Breast epithelium (tissue), 4 donors: Measurements from ENCODE around the gene ADAMTS17. TPM values are rescaled to one million over a fixed set of nuclear protein-coding genes. Genes with fewer than 3 reads are reported as not detected.
A peak's percentile ranks its signal among the peaks of the same experiment; 100 is the strongest.

Experiments
- DNase-seq, 2 donors: peaks; one replicate each; pipeline ENCODE4 v3.0.0-alpha.2; 2019; ENCODE audit warnings: low spot score in 2 of 2
- H3K27ac ChIP-seq, 2 donors: fragments of 200-600 bp; sonication (generic) in 1 of 2; one replicate each; pipeline ENCODE4 v1.5.1; 2016 to 2019; ENCODE audit warnings: mild to moderate bottlenecking in 1 of 2
- H3K27me3 ChIP-seq, 2 donors: fragments of 200-600 bp; sonication (generic) in 1 of 2; one replicate each; pipeline versions ENCODE4 v1.5.1 to v1.6.0; 2017 to 2019; ENCODE audit warnings: control low read depth in 1 of 2, mild to moderate bottlenecking in 1 of 2
- H3K36me3 ChIP-seq: fragments of 200-600 bp; one replicate; pipeline ENCODE4 v1.5.1; 2019
- H3K4me1 ChIP-seq, 2 donors: fragments of 200-600 bp; sonication (generic); one replicate each; pipeline ENCODE4 v1.5.1; 2016 to 2019; ENCODE audit warnings: control low read depth in 1 of 2
- H3K4me3 ChIP-seq, 3 donors: fragments of 200-600 bp; sonication (generic); 1 replicate in 2 of 3; 2 replicates in 1 of 3; pipeline ENCODE4 v1.5.1; 2016 to 2019; ENCODE audit warnings: mild to moderate bottlenecking in 3 of 3, moderate library complexity in 2 of 3
- H3K9me3 ChIP-seq, 2 donors: fragments of 200-600 bp; sonication (generic) in 1 of 2; one replicate each; pipeline ENCODE4 v1.5.1; 2016 to 2019; ENCODE audit warnings: control low read depth in 1 of 2
- POLR2A ChIP-seq: fragments of 450-650 bp; IDR thresholded peaks from one replicate; pipeline ENCODE4 v1.6.1; 2016; ENCODE audit warnings: antibody characterized with exemption, mild to moderate bottlenecking, moderate library complexity
- POLR2AphosphoS5 ChIP-seq, 3 donors: sonication (generic); formaldehyde crosslinking; IDR thresholded peaks; one replicate each; pipeline ENCODE4 v1.6.1; 2017; ENCODE audit warnings: antibody characterized with exemption in 3 of 3
- intact Hi-C: fragments of 100-400 bp; cut with DNase I; formaldehyde crosslinking; loops from one replicate; pipeline ENCODE4 v1.15.1; 2023; ENCODE audit warnings: low total_unique reads
- total RNA-seq, 3 donors: library from RNA; depleted of rRNA; stranded (reverse); fragments of >200 nt; gene quantifications; one replicate each; pipeline ENCODE4 v1.1.0, GENCODE V29; 2016
- TF ChIP-seq, protein P1 (sequence below), 3 donors: fragments of 450-650 bp; IDR thresholded peaks; one replicate each; pipeline ENCODE4 v1.5.1; 2016 to 2017; ENCODE audit warnings: antibody characterized with exemption in 3 of 3, mild to moderate bottlenecking in 3 of 3, moderate library complexity in 3 of 3

ADAMTS17 gene
- total RNA-seq, 3 donors from 2014 or later = 5.1 to 8.0 (median 5.9) TPM

DNA sequence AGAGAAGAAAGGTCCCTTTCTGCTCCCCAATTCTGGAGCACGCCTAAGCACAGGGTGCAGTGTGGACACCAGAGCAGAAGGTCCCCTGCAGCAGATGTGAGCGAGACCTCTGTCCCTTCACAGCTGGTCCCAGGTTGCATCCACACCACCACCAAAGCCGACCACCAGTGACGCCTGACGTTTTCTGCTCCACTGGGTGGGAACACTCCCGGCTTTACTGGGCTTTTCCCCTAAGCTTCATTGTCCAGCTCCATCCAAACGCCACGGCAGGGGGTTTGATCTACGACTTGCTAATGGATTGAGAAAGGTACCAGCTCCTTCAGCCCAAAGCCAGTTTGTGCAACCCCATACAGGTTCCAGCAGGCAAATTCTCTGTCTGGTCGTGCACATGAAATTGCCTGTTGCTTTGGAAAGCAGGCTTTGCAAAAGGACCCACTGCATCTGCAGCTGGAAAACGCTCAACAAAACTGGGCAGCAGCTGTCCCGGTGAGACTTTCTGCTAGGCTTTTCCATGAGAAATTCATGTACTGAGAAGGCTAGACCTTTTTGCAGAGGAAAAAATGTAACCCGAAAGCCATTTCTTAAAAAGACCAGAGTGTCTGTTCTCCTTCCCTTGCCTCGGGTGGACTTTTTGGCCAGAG is 31.1 kb downstream of the ADAMTS17 start:
- intact Hi-C loops = no loop called here
- no peaks in the 10 kb centered on the region for H3K27me3 ChIP-seq
- no peak for DNase-seq
- peak overlapping the region in 2 of 3 donors; percentile 10 to 32 for H3K4me3 ChIP-seq
- H3K27ac ChIP-seq = peak overlapping the region; percentile 30 to 77
- no peaks in the 10 kb centered on the region for H3K9me3 ChIP-seq
- no peaks in the 10 kb centered on the region for H3K4me1 ChIP-seq
- H3K36me3 ChIP-seq = no peaks in the 10 kb centered on the region
- TF ChIP-seq, protein P1, sequence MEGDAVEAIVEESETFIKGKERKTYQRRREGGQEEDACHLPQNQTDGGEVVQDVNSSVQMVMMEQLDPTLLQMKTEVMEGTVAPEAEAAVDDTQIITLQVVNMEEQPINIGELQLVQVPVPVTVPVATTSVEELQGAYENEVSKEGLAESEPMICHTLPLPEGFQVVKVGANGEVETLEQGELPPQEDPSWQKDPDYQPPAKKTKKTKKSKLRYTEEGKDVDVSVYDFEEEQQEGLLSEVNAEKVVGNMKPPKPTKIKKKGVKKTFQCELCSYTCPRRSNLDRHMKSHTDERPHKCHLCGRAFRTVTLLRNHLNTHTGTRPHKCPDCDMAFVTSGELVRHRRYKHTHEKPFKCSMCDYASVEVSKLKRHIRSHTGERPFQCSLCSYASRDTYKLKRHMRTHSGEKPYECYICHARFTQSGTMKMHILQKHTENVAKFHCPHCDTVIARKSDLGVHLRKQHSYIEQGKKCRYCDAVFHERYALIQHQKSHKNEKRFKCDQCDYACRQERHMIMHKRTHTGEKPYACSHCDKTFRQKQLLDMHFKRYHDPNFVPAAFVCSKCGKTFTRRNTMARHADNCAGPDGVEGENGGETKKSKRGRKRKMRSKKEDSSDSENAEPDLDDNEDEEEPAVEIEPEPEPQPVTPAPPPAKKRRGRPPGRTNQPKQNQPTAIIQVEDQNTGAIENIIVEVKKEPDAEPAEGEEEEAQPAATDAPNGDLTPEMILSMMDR (IDR thresholded peaks at IDR 0.05) = no peak
- TF ChIP-seq POLR2AphosphoS5 (IDR thresholded peaks at IDR 0.05) (no peak), POLR2A (no peak)

DNA sequence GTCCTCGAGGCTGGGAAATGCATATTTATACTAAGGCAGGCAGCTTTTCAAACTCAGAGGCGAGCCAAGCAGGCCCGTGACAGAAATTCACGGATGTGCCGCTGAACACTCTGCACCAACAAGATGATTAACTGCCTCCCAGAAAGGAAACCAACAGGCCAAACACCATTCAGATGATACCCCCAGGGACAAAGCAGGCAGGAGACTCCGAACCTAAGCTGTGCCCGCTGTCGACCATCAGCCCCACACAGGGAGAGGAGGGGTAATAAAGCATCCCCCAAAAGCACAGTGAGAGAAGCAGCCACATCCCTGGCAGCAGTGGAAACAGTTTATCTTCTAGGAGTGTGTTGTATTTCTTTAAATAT is 31.8 kb downstream of the ADAMTS17 start:
- intact Hi-C loops = no loop called here
- H3K9me3 ChIP-seq = no peaks in the 10 kb centered on the region
- DNase-seq = no peak
- peak overlapping the region in 1 of 2 donors; percentile 77 for H3K27ac ChIP-seq
- TF ChIP-seq POLR2AphosphoS5 (IDR thresholded peaks at IDR 0.05) (no peak), POLR2A (no peak)
- TF ChIP-seq, protein P1 (IDR thresholded peaks at IDR 0.05) = no peak
- H3K36me3 ChIP-seq = no peaks in the 10 kb centered on the region
- no peaks in the 10 kb centered on the region for H3K27me3 ChIP-seq
- H3K4me3 ChIP-seq = no peak overlapping the region
- H3K4me1 ChIP-seq = no peaks in the 10 kb centered on the region

DNA sequence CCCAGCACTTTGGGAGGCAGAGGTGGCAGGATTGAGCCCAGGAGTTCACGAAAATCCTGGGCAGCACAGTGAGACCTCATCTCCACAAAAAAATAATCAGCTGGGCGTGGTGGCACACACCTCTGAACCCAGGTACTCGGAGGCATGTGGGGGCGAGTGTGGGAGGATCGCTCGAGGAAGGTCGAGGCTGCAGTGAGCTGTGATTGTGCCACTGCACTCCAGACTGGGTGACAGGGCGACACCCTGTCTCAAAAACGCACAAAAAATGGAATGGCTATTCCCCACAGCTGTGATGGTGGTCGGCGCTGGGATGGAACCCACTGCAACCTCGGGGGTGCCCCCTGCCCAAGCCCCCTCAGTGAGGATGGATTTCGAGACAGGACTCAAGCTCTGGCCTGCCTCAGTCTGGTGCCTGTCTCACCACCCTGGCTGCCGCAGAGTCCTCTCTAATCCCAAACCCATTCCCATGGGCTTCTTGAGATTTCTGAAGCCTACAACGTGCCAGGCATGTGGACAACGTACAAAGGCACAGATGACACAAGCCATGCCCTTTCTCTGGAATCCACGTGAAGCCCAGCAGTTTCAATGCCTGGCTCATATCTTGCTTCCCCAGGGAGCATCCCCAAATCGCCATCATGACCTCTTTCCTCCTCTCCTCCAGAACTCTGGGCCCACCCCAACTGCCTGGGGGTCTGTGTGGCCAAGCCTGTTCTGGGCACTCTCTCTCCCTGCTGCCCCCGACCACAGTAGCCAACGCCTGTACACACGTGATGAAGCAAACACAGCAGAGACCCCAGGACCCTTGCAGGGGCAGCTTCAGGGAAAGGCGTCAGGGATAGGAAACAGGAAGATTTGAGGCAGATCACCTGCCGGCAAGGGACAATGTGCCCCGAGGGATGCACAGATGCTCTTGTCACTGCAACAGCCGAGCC is 32.4 kb downstream of the ADAMTS17 start:
- no peaks in the 10 kb centered on the region for H3K27me3 ChIP-seq
- TF ChIP-seq, protein P1 (IDR thresholded peaks at IDR 0.05) = no peak
- TF ChIP-seq POLR2AphosphoS5 (IDR thresholded peaks at IDR 0.05) = no peak
- TF ChIP-seq POLR2A = no peak
- intact Hi-C loops = loop anchor here (10.0 kb wide), 1 partner anchor 665 kb away; no protein-coding TSS in a partner anchor
- H3K4me1 ChIP-seq = no peaks in the 10 kb centered on the region
- no peaks in the 10 kb centered on the region for H3K9me3 ChIP-seq
- DNase-seq = no peak
- H3K36me3 ChIP-seq = no peaks in the 10 kb centered on the region
- H3K27ac ChIP-seq = peak overlapping the region; percentile 50 to 83
- H3K4me3 ChIP-seq = no peak overlapping the region

DNA sequence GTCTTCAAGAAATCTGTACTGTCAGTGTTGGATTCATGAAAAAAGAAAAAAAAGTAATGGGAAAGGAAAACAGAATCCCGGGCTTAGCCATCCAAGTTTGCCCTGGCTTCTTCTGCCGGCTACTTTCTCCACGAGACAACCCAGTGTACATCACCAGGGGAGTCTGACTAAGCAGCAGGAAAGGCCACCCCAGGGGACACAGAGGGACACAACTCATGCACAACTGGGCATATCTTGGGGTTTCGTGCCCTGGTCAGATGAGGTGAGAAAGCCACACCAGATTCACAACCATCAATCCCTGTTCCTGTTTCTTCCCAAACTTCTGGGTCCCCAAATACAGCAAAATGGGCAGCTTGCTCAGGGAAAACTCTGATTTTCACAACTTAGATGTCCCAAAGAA is 33.2 kb downstream of the ADAMTS17 start:
- TF ChIP-seq POLR2AphosphoS5 (IDR thresholded peaks at IDR 0.05) (no peak), POLR2A (no peak)
- TF ChIP-seq, protein P1 (IDR thresholded peaks at IDR 0.05) = no peak
- no peak for DNase-seq
- intact Hi-C loops = loop anchor here (10.0 kb wide), 1 partner anchor 666 kb away; no protein-coding TSS in a partner anchor
- no peaks in the 10 kb centered on the region for H3K9me3 ChIP-seq
- no peaks in the 10 kb centered on the region for H3K4me1 ChIP-seq
- H3K4me3 ChIP-seq = no peak overlapping the region
- H3K36me3 ChIP-seq = no peaks in the 10 kb centered on the region
- no peaks in the 10 kb centered on the region for H3K27me3 ChIP-seq
- peak overlapping the region; percentile 50 to 83 for H3K27ac ChIP-seq

DNA sequence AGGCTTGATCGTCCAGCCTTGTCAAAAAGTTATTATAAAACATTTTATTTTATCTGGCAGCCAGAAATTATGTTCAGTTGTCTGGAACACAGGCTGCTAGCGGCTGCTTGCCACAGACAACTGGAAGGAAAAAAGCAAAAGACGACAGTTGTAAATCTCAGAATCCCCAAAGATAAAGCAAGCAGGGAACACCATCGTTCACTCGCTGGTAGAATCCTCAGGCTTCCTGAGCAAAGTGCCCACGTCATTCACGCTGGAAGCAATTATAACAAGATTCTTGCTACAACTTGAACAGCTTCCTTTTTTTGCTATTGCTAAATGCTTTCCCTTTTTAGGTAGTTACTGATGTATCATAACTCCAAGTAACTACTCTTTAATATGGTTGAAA is 33.6 kb downstream of the ADAMTS17 start:
- H3K27ac ChIP-seq = peak overlapping the region; percentile 50 to 83
- no peak for DNase-seq
- no peaks in the 10 kb centered on the region for H3K36me3 ChIP-seq
- TF ChIP-seq POLR2A = no peak
- TF ChIP-seq POLR2AphosphoS5 (IDR thresholded peaks at IDR 0.05) = no peak
- TF ChIP-seq, protein P1 (IDR thresholded peaks at IDR 0.05) = no peak
- H3K4me3 ChIP-seq = peak overlapping the region in 1 of 3 donors; percentile 44
- intact Hi-C loops = loop anchor here (10.0 kb wide), 1 partner anchor 667 kb away; no protein-coding TSS in a partner anchor
- no peaks in the 10 kb centered on the region for H3K4me1 ChIP-seq
- no peaks in the 10 kb centered on the region for H3K27me3 ChIP-seq
- H3K9me3 ChIP-seq = no peaks in the 10 kb centered on the region
